RPMI7951 (cell line): ENCODE data around the gene SLC6A18. TPM values are rescaled to one million over a fixed set of nuclear protein-coding genes. Genes with fewer than 3 reads are reported as not detected.
"Not testable (repeated sequence)": the region's sequence is repeated elsewhere in the genome, so short reads cannot be mapped to it uniquely, and the experiment has no call there.

Experiments
- DNase-seq: peaks from one replicate; pipeline ENCODE4 v3.0.0-alpha.2; 2012; ENCODE audit warnings: low read depth
- total RNA-seq: library from RNA; depleted of rRNA; stranded (reverse); fragments of >200 nt; shearing (Covaris generic); gene quantifications from 2 replicates; pipeline ENCODE4 v1.2.3, GENCODE V29; 2014; rRNA removed

The SLC6A18 gene
- total RNA-seq, 1 experiment from 2014 or later, result not detected

- not testable (repeated sequence) for DNase-seq
Measured at GRCh38 chr5:1290956-1291355, 65.8 kb downstream of the SLC6A18 start.

GRCh38 chr5:1291611-1292080 lies 66.5 kb downstream of the SLC6A18 start:
- DNase-seq, result no peak

GRCh38 chr5:1292139-1292538 lies 67.0 kb downstream of the SLC6A18 start:
- DNase-seq, result no peak

GRCh38 chr5:1292846-1293415 lies 67.8 kb downstream of the SLC6A18 start:
- no peak for DNase-seq

- no peak for DNase-seq
Measured at GRCh38 chr5:1293416-1294205, 68.4 kb downstream of the SLC6A18 start.

- DNase-seq, result no peak
Measured at GRCh38 chr5:1294206-1294834, 69.1 kb downstream of the SLC6A18 start.

GRCh38 chr5:1294835-1295649 lies 69.9 kb downstream of the SLC6A18 start, which contains the start of gene TERT:
TSS of gene TERT (minus strand) at chr5:1295068. CDS start at chr5:1294989, 79 bp downstream.
- DNase-seq, result no peak

- no peak for DNase-seq
Measured at GRCh38 chr5:1295650-1296037, 70.5 kb downstream of the SLC6A18 start.

Other genes starting within 250 kb of the SLC6A18 start
- 24.6 and 27.2 TPM in 2 replicates for gene NKD2, start 216.6 kb upstream of the SLC6A18 start, total RNA-seq
- gene SLC12A7, start 113.3 kb upstream of the SLC6A18 start, total RNA-seq, result 0.98 and 1.4 TPM in 2 replicates
- not detected in 2 replicates for gene SLC6A19, start 23.8 kb upstream of the SLC6A18 start, total RNA-seq
- gene TERT, start 69.7 kb downstream of the SLC6A18 start, total RNA-seq, result not detected in 2 replicates
- gene CLPTM1L, start 119.7 kb downstream of the SLC6A18 start, total RNA-seq, result 116 and 141 TPM in 2 replicates
- gene SLC6A3, start 220.1 kb downstream of the SLC6A18 start, total RNA-seq, result not detected in 2 replicates